Liver (tissue), 9 donors: ENCODE measurements around the gene UBXN4. TPM values are rescaled to one million over a fixed set of nuclear protein-coding genes. Genes with fewer than 3 reads are reported as not detected.

ENCODE experiments used
- DNase-seq: peaks from one replicate; pipeline ENCODE4 v3.0.0-alpha.2; 2017; ENCODE audit warnings: low spot score
- H3K27ac ChIP-seq, 2 donors: one replicate each; pipeline ENCODE4 v1.7.0; 2013; ENCODE audit warnings: inconsistent platforms in 2 of 2, low read length in 2 of 2, control low read depth in 1 of 2, low read depth in 1 of 2, mild to moderate bottlenecking in 1 of 2
- H3K27me3 ChIP-seq, 4 donors: one replicate each; pipeline versions ENCODE4 v1.6.1 to v1.7.0; 2013; ENCODE audit warnings: low read length in 3 of 4, inconsistent platforms in 1 of 4, mild to moderate bottlenecking in 1 of 4, moderate library complexity in 1 of 4; ENCODE audit not compliant: control insufficient read depth in 4 of 4, insufficient read depth in 4 of 4
- H3K36me3 ChIP-seq, 4 donors: one replicate each; pipeline versions ENCODE4 v1.6.1 to v1.7.0; 2013; ENCODE audit warnings: low read length in 3 of 4, mild to moderate bottlenecking in 3 of 4, low read depth in 1 of 4, moderate library complexity in 1 of 4; ENCODE audit not compliant: control insufficient read depth in 4 of 4, insufficient read depth in 3 of 4
- H3K4me1 ChIP-seq, 4 donors: one replicate each; pipeline versions ENCODE4 v1.6.1 to v1.7.0; 2013; ENCODE audit warnings: low read length in 3 of 4, mild to moderate bottlenecking in 3 of 4, moderate library complexity in 1 of 4; ENCODE audit not compliant: control insufficient read depth in 4 of 4, insufficient read depth in 4 of 4
- H3K4me3 ChIP-seq, 3 donors: one replicate each; pipeline versions ENCODE4 v1.6.1 to v1.7.0; 2013; ENCODE audit warnings: low read length in 3 of 3, control low read depth in 1 of 3, low read depth in 1 of 3, mild to moderate bottlenecking in 1 of 3
- H3K9ac ChIP-seq, 2 donors: one replicate each; pipeline ENCODE4 v1.7.0; 2013; ENCODE audit warnings: low read length in 2 of 2, mild to moderate bottlenecking in 2 of 2, moderate library complexity in 2 of 2, control low read depth in 1 of 2, low read depth in 1 of 2
- H3K9me3 ChIP-seq, 4 donors: one replicate each; pipeline versions ENCODE4 v1.6.1 to v1.7.0; 2013; ENCODE audit warnings: low read length in 3 of 4; ENCODE audit not compliant: control insufficient read depth in 4 of 4
- EGR1 ChIP-seq, 2 donors: IDR thresholded peaks; 2 replicates each; pipeline ENCODE4 v1.6.1; 2016 to 2018; ENCODE audit warnings: antibody characterized with exemption in 2 of 2, low read depth in 2 of 2
- HNF4A ChIP-seq, 2 donors: conservative IDR thresholded peaks; 2 replicates each; pipeline ENCODE4 v1.6.1; 2016; ENCODE audit warnings: antibody characterized with exemption in 2 of 2, mild to moderate bottlenecking in 2 of 2
- JUND ChIP-seq, 2 donors: IDR thresholded peaks; 2 replicates each; pipeline ENCODE4 v1.6.1; 2016; ENCODE audit warnings: antibody characterized with exemption in 2 of 2
- RAD21 ChIP-seq, 2 donors: IDR thresholded peaks; 2 replicates each; pipeline ENCODE4 v1.6.1; 2016; ENCODE audit warnings: antibody characterized with exemption in 2 of 2, mild to moderate bottlenecking in 2 of 2
- RXRA ChIP-seq, 2 donors: IDR thresholded peaks; 2 replicates each; pipeline ENCODE4 v1.6.1; 2017 to 2018; ENCODE audit warnings: antibody characterized with exemption in 2 of 2, mild to moderate bottlenecking in 1 of 2
- SP1 ChIP-seq: IDR thresholded peaks from 2 replicates; pipeline ENCODE4 v1.6.1; 2018; ENCODE audit warnings: antibody characterized with exemption, mild to moderate bottlenecking
- TAF1 ChIP-seq: conservative IDR thresholded peaks from 2 replicates; pipeline ENCODE4 v1.6.1; 2016; ENCODE audit warnings: antibody characterized with exemption, mild to moderate bottlenecking
- WGBS: extraction: QIAGEN DNeasy Blood & Tissue Kit; methylation state at CpG from one replicate; pipeline ENCODE4 v1.1.7; 2013; 5-methylcytosine and 5-hydroxymethylcytosine counted together
- polyA plus RNA-seq, 2 donors: library from polyadenylated mRNA; stranded (reverse) in 1 of 2; unstranded in 1 of 2; fragments of 200-250 nt in 1 of 2; fragments of >200 nt in 1 of 2; fragmentation: Nextera tagmentation in 1 of 2; extraction: Ambion mirVana in 1 of 2; gene quantifications; one replicate each; pipeline versions ENCODE4 v1.2.1 to v1.2.3, GENCODE V29; 2013 to 2015
- total RNA-seq, 2 donors: library from RNA; depleted of rRNA; stranded (reverse); fragments of >200 nt; gene quantifications; one replicate each; pipeline ENCODE4 v1.2.3, GENCODE V29; 2014
- TF ChIP-seq, protein P1 (sequence below): fragments of 150-350 bp; IDR thresholded peaks from 2 replicates; pipeline ENCODE4 v1.5.1; 2017; ENCODE audit warnings: improper control_type of control experiment, low read depth, low read length; ENCODE audit not compliant: missing input control
- TF ChIP-seq, protein P2 (sequence below): IDR thresholded peaks from 2 replicates; pipeline ENCODE4 v1.6.1; 2016; ENCODE audit warnings: antibody characterized with exemption
- TF ChIP-seq, protein P3 (sequence below): IDR thresholded peaks from 2 replicates; pipeline ENCODE4 v1.6.1; 2016; ENCODE audit warnings: antibody characterized with exemption, mild to moderate bottlenecking
- TF ChIP-seq, protein P4 (sequence below): IDR thresholded peaks from 2 replicates; pipeline ENCODE4 v1.6.1; 2016; ENCODE audit warnings: antibody characterized with exemption
- donor health status: healthy.
- donor health status: healthy.
- donor health status: healthy.
- donor health status: healthy.
- donor health status: healthy.

Gene UBXN4
- total and polyA plus RNA-seq, 4 donors = 46.5 to 172 (median 67.4) TPM

DNA sequence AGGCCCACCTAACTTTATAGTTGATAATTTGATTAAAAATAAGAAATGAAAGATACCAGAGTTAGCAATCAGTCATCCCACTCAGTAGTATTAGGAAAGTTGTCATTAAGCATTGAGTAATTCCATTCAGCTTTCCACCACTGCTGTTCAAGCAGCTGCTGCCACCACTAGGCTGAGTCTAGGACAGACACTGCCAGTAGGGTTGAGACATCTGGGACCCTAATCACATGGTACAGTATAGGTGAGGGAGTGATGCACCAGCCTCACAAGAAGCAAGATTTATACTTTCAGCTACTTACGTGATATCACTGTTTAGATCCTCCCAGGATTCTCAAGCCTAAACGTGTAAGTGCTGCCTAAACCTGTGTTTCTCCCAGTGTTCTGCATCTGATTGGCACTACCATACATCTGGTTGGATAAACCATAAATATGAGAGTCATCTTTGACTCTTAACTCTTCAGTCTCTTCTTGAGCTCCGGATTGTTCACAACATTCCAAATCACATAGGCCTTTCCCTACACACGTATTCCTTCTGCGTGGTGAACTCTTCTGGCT, 3.2 kb downstream of the UBXN4 start:
- 89% methylated on average over 5 of the region's 5 CpGs for WGBS
- no peak overlapping the region for H3K9ac ChIP-seq
- peaks cover 1 to 19% (median 8%) of the 10 kb centered on the region in 4 donors for H3K36me3 ChIP-seq
- no peak overlapping the region for H3K4me3 ChIP-seq
- TF ChIP-seq RAD21 (IDR thresholded peaks at IDR 0.05) (peak in 1 of 2 donors; percentile 50), HNF4A (conservative IDR thresholded peaks at IDR 0.05) (no peak), JUND (IDR thresholded peaks at IDR 0.05) (no peak), TAF1 (no peak)
- TF ChIP-seq, protein P1, sequence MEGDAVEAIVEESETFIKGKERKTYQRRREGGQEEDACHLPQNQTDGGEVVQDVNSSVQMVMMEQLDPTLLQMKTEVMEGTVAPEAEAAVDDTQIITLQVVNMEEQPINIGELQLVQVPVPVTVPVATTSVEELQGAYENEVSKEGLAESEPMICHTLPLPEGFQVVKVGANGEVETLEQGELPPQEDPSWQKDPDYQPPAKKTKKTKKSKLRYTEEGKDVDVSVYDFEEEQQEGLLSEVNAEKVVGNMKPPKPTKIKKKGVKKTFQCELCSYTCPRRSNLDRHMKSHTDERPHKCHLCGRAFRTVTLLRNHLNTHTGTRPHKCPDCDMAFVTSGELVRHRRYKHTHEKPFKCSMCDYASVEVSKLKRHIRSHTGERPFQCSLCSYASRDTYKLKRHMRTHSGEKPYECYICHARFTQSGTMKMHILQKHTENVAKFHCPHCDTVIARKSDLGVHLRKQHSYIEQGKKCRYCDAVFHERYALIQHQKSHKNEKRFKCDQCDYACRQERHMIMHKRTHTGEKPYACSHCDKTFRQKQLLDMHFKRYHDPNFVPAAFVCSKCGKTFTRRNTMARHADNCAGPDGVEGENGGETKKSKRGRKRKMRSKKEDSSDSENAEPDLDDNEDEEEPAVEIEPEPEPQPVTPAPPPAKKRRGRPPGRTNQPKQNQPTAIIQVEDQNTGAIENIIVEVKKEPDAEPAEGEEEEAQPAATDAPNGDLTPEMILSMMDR = peak; percentile 4
- H3K27me3 ChIP-seq = no peaks in the 10 kb centered on the region
- no peak for DNase-seq
- no peaks in the 10 kb centered on the region for H3K9me3 ChIP-seq
- H3K4me1 ChIP-seq = peaks cover 0 to 21% (median 7%) of the 10 kb centered on the region in 4 donors
- H3K27ac ChIP-seq = no peak overlapping the region

DNA sequence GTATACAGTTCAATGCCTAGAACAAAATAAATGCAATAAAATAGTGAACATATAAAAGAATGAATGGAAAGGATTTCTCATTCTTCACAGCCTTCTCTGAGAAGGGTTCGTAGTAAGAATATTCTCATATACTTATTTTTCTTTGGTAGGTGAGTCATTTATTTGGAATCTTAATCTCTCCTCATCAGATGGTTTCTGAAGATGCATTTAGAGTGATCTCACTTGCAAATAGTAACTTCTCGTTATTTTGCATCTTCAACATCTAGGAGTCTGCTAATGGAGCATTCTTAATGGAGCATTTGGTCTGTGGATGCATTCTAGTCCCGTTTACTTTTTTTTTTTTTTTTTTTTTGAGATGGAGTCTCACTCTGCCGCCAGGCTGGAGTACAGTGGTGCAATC, 3.9 kb downstream of the UBXN4 start:
- no peaks in the 10 kb centered on the region for H3K9me3 ChIP-seq
- H3K36me3 ChIP-seq = peaks cover 1 to 22% (median 10%) of the 10 kb centered on the region in 4 donors
- no peak overlapping the region for H3K4me3 ChIP-seq
- TF ChIP-seq, protein P2, sequence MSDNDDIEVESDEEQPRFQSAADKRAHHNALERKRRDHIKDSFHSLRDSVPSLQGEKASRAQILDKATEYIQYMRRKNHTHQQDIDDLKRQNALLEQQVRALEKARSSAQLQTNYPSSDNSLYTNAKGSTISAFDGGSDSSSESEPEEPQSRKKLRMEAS = no peak
- TF ChIP-seq, protein P3, sequence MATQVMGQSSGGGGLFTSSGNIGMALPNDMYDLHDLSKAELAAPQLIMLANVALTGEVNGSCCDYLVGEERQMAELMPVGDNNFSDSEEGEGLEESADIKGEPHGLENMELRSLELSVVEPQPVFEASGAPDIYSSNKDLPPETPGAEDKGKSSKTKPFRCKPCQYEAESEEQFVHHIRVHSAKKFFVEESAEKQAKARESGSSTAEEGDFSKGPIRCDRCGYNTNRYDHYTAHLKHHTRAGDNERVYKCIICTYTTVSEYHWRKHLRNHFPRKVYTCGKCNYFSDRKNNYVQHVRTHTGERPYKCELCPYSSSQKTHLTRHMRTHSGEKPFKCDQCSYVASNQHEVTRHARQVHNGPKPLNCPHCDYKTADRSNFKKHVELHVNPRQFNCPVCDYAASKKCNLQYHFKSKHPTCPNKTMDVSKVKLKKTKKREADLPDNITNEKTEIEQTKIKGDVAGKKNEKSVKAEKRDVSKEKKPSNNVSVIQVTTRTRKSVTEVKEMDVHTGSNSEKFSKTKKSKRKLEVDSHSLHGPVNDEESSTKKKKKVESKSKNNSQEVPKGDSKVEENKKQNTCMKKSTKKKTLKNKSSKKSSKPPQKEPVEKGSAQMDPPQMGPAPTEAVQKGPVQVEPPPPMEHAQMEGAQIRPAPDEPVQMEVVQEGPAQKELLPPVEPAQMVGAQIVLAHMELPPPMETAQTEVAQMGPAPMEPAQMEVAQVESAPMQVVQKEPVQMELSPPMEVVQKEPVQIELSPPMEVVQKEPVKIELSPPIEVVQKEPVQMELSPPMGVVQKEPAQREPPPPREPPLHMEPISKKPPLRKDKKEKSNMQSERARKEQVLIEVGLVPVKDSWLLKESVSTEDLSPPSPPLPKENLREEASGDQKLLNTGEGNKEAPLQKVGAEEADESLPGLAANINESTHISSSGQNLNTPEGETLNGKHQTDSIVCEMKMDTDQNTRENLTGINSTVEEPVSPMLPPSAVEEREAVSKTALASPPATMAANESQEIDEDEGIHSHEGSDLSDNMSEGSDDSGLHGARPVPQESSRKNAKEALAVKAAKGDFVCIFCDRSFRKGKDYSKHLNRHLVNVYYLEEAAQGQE = no peak
- TF ChIP-seq, protein P4, sequence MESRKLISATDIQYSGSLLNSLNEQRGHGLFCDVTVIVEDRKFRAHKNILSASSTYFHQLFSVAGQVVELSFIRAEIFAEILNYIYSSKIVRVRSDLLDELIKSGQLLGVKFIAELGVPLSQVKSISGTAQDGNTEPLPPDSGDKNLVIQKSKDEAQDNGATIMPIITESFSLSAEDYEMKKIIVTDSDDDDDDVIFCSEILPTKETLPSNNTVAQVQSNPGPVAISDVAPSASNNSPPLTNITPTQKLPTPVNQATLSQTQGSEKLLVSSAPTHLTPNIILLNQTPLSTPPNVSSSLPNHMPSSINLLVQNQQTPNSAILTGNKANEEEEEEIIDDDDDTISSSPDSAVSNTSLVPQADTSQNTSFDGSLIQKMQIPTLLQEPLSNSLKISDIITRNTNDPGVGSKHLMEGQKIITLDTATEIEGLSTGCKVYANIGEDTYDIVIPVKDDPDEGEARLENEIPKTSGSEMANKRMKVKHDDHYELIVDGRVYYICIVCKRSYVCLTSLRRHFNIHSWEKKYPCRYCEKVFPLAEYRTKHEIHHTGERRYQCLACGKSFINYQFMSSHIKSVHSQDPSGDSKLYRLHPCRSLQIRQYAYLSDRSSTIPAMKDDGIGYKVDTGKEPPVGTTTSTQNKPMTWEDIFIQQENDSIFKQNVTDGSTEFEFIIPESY = no peak
- no peak for TF ChIP-seq SP1
- no peak for TF ChIP-seq RXRA (IDR thresholded peaks at IDR 0.05)
- no peak for TF ChIP-seq EGR1 (IDR thresholded peaks at IDR 0.05; ENCODE audit: low read depth in 2 of 2)
- WGBS = 97% methylated on average over 4 of the region's 4 CpGs
- no peak for DNase-seq
- no peak overlapping the region for H3K27ac ChIP-seq
- H3K27me3 ChIP-seq = no peaks in the 10 kb centered on the region
- H3K9ac ChIP-seq = no peak overlapping the region
- H3K4me1 ChIP-seq = peaks cover 0 to 21% (median 7%) of the 10 kb centered on the region in 4 donors
